HG02623 (cell line): ENCODE data around the gene CNKSR3.
A peak's percentile ranks its signal among the peaks of the same experiment; 100 is the strongest.

ENCODE experiments used
- ATAC-seq: cut with Tn5 transposase; IDR thresholded peaks from one replicate; pipeline ENCODE4 v1.9.1; 2021; ENCODE audit warnings: moderate library complexity; ENCODE audit not compliant: unreplicated experiment

The CNKSR3 gene

DNA sequence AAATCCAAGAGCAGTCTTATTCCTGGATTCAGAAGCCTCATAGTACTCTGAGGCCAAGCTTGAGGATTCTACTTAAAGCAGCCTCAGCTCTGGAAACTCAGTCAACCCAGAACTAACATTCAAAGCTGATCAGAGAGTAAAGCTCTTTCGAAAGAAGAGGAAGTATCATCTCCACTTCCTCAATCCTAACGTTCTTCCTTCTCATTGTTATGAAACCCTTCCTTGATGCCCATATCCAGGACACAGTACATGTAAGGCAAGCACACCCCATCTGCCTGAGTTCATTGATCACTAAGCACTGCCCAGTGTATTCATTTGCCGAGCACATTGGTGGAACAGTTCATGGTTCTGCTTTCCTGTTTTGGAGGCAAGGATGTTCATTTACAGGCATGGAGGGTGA, 153.8 kb downstream of the CNKSR3 start, which contains the start of gene IPCEF1:
IPCEF1 (minus strand) TSS at position 114 of the 400 bp plus-strand sequence. CDS start 90,856 bp downstream, outside the sequence.
- peak; percentile 27 for ATAC-seq

DNA sequence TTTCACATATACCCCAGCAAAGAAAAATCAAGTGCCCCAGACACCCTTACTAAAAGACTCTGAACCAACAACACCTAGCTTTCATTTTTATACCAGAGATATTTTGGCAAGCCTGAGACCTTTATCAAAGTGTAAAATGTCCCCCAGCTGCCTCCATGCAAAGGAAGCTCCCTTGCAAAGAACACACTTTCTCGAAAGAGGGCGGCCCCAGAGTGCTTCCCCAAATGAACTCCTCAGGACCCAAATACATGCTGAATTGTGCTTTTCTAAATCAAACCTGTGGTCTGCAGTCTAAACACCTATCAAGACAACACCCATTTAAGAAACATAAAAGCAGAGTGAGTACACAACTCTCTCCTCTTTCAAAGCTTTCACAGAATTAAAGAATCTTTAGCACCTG, 154.4 kb downstream of the CNKSR3 start:
- ATAC-seq: no peak

- no peak for ATAC-seq
These were observed 156.2 kb downstream of the CNKSR3 start for GRCh38 chr6:154354265-154354777.

- ATAC-seq: no peak
These were observed 156.9 kb downstream of the CNKSR3 start for GRCh38 chr6:154353626-154354025.

DNA sequence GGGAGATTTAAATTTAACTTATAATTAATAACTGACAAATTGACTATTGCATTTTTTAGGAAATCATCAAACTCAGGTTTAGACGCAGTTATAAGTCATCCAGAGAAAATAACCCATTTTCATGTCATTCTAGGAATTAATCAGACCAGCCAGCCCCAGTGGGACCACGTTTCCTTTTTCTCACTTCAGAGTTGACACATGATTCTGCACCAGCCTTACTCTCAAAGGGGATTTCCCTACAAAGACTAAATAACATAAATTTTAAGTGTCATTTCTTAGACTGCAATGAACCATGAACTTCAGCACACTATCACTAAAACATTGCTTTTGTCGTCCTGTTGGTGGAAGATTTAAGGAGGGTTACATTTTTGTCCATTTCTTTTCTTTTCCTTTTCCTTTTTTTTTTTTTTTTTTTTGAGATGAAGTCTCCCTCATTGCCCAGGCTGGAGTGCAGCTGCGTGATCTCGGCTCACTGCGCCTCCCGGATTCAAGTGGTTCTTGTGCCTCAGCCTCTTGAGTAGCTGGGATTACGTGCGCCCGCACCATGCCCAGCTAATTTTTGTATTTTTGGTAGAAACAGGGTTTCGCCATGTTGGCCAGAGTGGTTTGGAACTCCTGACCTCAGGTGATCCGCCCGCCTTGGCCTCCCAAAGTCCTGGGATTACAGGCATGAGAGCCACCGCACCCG, 157.4 kb downstream of the CNKSR3 start:
- ATAC-seq: peak; percentile 57

DNA sequence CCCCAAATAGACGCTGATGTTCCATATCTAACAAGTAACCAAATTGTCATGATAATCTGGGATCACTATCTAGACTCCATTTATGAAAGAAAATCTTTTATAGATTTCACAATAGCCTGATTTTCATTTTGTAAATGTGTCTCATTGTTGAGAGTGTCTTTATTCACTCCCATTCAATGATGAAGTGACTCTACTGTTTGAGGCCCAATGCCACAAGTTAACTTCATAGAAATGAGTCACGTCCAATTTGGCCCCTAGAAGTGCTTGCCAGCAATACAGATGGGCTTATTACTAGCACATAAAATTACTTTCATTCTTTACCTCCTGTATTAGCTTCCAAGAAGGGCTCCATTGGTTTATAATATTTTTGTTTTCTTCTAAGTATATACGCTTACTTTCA, 160.2 kb downstream of the CNKSR3 start:
- no peak for ATAC-seq

DNA sequence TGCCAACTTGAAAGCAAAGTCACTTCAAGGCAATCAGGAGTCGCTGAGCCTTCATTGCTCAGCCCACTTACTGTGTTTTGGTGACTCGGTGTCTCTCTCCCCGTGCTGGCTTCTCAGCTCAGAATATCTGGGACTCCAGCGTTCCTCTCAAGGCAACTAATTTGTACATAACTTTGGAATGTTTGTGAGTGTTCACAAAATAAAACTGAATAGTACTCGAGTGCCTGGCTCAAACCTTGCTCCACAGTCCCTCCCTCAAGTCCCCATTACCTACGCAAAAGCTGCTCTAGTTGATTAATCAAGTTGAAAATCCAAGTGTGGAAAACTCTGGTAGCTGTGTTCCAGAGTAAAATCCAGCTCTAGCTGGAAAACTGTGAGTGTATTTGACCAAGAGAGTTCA, 162.5 kb downstream of the CNKSR3 start:
- ATAC-seq: no peak

DNA sequence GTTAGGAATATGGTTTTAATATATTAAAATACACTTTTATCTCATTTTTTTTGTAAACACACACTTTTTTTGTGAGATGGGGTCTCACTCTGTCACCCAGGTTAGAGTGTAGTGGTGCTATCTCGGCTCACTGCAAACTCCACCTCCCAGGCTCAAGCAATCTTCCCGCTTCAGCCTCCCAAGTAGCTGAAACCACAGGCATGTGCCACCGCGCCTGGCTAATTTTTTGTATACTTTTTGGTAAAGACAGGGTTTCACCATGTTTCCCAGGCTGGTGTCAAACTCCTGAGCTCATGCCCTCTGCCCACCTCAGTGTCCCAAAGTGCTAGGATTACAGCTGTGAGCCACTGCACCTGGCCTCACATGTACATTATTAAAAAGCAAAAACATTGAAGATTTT, 164.7 kb downstream of the CNKSR3 start:
- no peak for ATAC-seq

GRCh38 chr6:154343473-154344308, 166.8 kb downstream of the CNKSR3 start:
- ATAC-seq: no peak

DNA sequence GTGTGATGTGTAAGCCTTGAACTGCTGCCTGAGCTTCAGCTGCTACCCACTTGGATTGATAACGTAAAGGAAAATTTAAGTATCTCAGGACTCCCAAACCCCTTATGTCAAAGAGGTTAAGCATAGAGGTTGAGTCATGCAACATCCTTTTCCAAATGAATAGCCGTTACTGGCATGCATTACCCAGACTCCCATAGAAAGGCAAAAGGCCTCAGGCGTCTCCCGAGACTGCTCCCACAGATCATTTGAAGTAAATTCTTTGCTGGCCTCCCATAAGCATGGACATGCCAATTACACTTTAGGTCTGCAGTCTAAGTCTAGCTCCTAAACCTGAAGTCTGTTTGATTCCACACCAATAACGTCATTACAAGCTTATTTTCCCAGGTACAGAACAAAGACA, 168.6 kb downstream of the CNKSR3 start:
- no peak for ATAC-seq

- ATAC-seq: no peak
These were observed 169.1 kb downstream of the CNKSR3 start for GRCh38 chr6:154341336-154341735.
